ENCODE measurements around the gene OSBPL9.

The OSBPL9 gene

DNA sequence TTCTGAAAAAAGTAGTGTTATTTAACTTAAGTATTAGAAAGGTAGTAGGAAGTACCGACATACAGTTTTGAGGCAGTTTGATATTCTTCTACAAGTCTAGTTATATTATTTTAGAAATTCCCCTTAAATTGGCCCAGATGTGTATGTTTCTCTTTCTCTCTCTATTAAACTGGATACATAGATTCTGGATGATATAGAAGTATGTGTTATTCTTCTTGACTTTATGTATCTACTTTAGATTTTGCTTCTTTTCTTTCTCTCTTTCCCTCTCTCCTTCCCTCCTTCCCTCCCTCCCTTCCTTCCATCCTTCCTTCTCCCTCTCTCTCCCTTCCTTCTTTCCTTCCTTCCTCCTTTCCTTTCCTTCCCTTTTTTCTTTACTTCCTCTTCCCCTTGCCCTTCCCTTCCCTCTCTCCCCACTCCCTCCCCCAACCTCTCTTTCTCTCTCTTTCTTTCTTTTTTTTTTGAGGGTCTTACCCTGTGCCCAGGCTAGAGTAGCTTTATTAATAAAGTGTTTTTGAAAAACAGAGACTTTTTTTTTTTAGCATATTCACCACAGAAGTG is 124.3 kb downstream of the OSBPL9 start:
- DNase-seq (ENCODE audit: low read depth): no peak
- H3K4me3 ChIP-seq (ENCODE audit: control insufficient read depth, low read depth, low read length): no peak overlapping the region
- TF ChIP-seq, protein P1, sequence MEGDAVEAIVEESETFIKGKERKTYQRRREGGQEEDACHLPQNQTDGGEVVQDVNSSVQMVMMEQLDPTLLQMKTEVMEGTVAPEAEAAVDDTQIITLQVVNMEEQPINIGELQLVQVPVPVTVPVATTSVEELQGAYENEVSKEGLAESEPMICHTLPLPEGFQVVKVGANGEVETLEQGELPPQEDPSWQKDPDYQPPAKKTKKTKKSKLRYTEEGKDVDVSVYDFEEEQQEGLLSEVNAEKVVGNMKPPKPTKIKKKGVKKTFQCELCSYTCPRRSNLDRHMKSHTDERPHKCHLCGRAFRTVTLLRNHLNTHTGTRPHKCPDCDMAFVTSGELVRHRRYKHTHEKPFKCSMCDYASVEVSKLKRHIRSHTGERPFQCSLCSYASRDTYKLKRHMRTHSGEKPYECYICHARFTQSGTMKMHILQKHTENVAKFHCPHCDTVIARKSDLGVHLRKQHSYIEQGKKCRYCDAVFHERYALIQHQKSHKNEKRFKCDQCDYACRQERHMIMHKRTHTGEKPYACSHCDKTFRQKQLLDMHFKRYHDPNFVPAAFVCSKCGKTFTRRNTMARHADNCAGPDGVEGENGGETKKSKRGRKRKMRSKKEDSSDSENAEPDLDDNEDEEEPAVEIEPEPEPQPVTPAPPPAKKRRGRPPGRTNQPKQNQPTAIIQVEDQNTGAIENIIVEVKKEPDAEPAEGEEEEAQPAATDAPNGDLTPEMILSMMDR (IDR thresholded peaks at IDR 0.05; ENCODE audit: control insufficient read depth, insufficient read depth, low read depth, low read length, missing control alignments): no peak

DNA sequence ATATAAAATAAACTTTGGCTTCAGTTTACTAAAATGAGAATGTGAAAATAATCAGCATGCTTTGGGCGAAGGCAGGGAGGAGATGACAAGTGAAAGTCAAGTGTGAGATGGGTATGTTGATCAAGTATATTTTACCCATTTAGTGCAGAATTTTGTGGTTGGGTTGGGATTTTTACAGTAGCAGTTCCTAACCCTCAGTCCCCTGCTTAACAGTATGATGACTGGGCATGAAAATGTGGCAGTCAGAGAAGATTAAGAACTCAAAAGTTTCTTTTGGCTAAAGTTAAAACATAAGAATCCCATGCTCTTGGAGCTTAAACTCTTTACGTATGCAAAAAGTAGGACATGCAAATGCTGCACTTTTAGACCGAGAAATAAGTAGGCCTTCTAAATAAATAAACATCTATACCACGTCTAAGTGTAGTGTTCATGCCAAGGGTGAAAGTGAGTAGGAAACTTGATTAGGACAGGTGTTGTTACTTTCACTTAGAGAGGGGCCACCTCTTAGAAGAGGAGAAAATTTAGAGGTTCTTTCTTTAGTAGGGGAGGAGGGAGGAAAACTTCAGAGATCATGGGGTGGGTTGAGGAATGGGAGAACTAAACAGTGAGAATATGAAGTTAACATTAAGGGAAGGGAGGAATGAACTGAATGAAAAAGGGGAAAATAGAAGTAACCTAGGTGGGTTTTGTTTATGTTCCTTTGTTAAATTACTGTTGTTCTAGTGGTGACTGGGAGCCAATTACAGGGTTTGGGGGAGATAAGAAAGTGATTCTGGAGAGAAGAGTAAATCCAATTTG is 127.8 kb downstream of the OSBPL9 start:
- DNase-seq (ENCODE audit: low read depth): no peak
- no peak overlapping the region for H3K4me3 ChIP-seq (ENCODE audit: control insufficient read depth, low read depth, low read length)
- TF ChIP-seq, protein P1 (IDR thresholded peaks at IDR 0.05; ENCODE audit: control insufficient read depth, insufficient read depth, low read depth, low read length, missing control alignments): no peak

DNA sequence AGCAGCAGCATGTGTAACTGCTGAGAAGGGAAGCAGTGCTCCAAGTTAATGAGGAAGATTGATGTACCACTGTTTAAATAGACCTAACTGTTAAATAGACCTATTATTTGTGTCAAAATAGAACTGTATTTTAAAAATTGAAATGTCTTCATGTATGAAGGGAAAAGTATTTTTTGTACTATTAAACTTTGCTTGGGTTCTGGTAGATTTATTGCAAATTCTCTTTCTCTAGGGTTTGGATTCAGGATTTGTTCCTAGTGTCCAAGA is 128.3 kb downstream of the OSBPL9 start:
- H3K4me3 ChIP-seq (ENCODE audit: control insufficient read depth, low read depth, low read length): no peak overlapping the region
- TF ChIP-seq, protein P1 (IDR thresholded peaks at IDR 0.05; ENCODE audit: control insufficient read depth, insufficient read depth, low read depth, low read length, missing control alignments): no peak
- no peak for DNase-seq (ENCODE audit: low read depth)

DNA sequence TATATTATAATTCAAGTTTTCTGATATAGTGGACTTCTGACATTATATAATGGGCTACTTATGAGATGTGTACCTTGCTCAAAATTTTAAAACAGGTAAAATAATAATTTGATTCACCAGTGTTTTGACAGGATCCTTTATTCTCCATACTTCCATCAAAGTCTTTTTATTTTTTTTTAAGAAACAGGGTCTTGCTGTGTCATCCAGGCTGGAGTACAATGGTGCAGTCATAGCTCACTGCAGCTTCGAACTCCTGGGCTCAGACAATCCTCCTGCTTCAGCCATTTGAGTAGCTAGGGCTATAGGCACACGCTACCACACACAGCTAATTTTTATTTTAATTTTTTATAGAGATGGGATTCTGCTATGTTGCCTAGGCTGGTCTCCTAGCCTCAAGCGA is 132.3 kb downstream of the OSBPL9 start:
- TF ChIP-seq, protein P1 (IDR thresholded peaks at IDR 0.05; ENCODE audit: control insufficient read depth, insufficient read depth, low read depth, low read length, missing control alignments): no peak
- DNase-seq (ENCODE audit: low read depth): no peak

DNA sequence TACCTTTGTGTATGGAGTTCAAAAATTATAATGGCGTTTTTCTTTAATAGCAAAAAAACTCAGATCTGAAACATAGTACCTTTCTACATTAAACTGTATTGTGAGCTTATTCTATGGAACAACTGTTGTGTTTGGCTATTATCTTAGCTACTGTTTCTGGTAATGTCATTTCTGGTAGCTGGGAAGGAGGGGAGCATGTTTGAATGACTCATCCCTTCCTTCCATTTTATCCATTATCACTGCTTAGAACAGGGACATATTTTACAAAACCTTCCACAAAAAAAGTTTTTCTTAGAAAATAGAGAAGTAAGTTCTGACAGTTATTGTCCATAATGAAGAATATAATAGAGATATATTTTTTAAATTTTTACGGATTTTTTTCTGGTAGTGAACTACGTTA is 133.3 kb downstream of the OSBPL9 start:
- TF ChIP-seq, protein P1 (IDR thresholded peaks at IDR 0.05; ENCODE audit: control insufficient read depth, insufficient read depth, low read depth, low read length, missing control alignments): no peak
- no peak for DNase-seq (ENCODE audit: low read depth)

More for the DNA sequence above, 132.3 kb downstream of the OSBPL9 start:
- no peak overlapping the region for H3K4me3 ChIP-seq (ENCODE audit: control insufficient read depth, low read depth, low read length)

DNA sequence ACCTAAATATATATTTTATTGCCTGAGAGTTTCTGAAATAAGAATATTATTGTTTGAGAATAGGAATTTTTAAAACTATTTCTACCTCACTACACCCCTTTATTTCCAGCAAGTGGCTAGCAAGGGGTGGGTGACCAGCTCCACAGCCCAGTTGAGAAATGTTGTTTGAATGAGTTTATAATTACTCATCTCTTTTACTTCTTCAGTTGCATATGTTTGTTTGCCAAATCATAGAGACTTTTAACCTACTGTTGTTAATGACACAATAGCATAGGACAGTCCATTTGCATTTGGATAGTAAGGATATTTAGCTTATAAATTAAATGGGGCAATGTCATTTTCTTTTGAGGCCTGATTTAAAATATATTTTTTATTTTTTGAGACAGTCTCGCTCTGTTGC is 133.8 kb downstream of the OSBPL9 start:
- TF ChIP-seq, protein P1 (IDR thresholded peaks at IDR 0.05; ENCODE audit: control insufficient read depth, insufficient read depth, low read depth, low read length, missing control alignments): no peak
- H3K4me3 ChIP-seq (ENCODE audit: control insufficient read depth, low read depth, low read length): no peak overlapping the region
- DNase-seq (ENCODE audit: low read depth): no peak

More for the DNA sequence above, 133.3 kb downstream of the OSBPL9 start:
- H3K4me3 ChIP-seq (ENCODE audit: control insufficient read depth, low read depth, low read length): no peak overlapping the region
